Epithelial cell of prostate (primary cell): ENCODE data around the gene BEND7.
"Not testable (repeated sequence)": the region's sequence is repeated elsewhere in the genome, so short reads cannot be mapped to it uniquely, and the experiment has no call there.

Source experiments
- DNase-seq: peaks from one replicate; pipeline ENCODE4 v3.0.0-alpha.2; 2011; ENCODE audit warnings: low read depth, low spot score
- H3K27ac ChIP-seq: fragments of 450-650 bp; 2 replicates; pipeline ENCODE4 v1.5.1; 2017; ENCODE audit warnings: mild to moderate bottlenecking

Gene BEND7

GRCh38 chr10:13437026-13437555 is 91.7 kb downstream of the BEND7 start:
- DNase-seq = no peak

GRCh38 chr10:13427943-13428342 is 100.9 kb downstream of the BEND7 start:
- not testable (repeated sequence) for DNase-seq, H3K27ac ChIP-seq

More at GRCh38 chr10:13437026-13437555, 91.7 kb downstream of the BEND7 start:
- H3K27ac ChIP-seq = no peak overlapping the region

GRCh38 chr10:13425397-13425796 is 103.4 kb downstream of the BEND7 start:
- DNase-seq = no peak
- no peak overlapping the region for H3K27ac ChIP-seq

DNA sequence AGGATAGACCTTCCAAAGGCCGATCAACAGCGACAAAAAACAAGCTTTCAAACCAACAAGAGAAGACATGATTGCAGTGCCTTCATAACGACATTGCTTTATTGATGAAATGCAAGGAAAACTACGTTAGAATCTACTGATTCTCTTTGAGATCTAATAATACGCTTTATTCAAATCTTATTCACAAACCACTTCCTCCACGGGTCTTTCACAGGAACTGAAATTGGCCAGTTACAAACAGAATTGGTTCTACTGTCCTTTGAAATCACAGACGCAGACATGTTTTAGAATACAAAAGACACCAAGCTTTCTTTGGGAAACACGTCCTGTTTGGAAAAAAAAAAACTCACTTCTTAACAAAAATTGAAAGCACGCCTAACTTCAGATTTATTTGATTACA is 106.0 kb downstream of the BEND7 start:
- DNase-seq = no peak
- no peak overlapping the region for H3K27ac ChIP-seq

DNA sequence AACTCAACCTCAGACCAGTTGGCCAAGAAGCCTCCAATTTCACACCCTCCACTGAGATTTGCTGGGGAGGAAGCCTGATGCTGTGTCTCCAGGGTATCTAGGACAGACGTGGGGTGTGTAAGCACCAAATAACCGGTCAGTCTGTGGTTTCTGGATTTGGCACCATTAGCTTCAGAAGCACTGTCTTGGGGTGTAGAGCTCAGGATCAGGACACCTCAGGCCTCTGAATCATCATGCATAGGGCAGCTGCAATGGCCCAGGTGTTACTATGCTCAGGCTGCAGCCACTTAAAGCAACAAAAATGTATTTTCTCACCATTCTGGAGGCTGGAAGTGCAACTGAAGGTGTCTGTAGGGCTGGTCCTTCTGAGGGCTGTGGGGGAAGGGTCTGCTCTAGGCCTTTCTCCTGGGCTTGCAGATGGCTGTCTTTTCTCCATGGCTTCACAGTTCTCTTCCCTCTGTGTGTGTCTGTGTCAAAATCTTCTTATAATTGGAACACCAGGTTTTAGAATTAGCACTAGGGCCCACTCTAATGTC is 107.4 kb downstream of the BEND7 start:
- DNase-seq = no peak
- no peak overlapping the region for H3K27ac ChIP-seq

- no peak overlapping the region for H3K27ac ChIP-seq
- DNase-seq = no peak
Observed at GRCh38 chr10:13420532-13421307, 108.1 kb downstream of the BEND7 start.

GRCh38 chr10:13417459-13418126 is 111.2 kb downstream of the BEND7 start:
- no peak for DNase-seq
- no peak overlapping the region for H3K27ac ChIP-seq

- no peak overlapping the region for H3K27ac ChIP-seq
- DNase-seq = no peak
Observed at GRCh38 chr10:13416760-13417159, 112.1 kb downstream of the BEND7 start.

DNA sequence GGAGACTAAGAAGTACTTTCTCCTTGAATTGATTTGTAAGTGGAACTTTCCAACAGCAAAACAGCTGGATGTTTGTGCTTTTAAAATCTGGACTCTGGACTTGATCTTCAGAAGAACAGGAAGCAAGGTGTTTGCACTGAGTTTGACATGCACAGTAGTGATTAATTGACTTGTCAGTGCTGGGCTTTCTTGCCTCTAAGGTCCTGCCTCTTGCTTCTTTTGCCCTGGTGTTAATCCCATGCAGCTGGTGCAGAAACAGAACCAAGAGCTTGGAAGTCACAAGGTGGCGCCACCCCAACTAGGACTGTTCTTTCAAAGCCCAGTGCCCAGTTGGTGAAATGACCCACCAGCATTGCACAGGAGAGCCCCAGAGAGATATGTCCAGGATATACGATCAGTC is 114.0 kb downstream of the BEND7 start:
- no peak overlapping the region for H3K27ac ChIP-seq
- DNase-seq = no peak

- H3K27ac ChIP-seq = no peak overlapping the region
- DNase-seq = no peak
Observed at GRCh38 chr10:13414137-13414536, 114.7 kb downstream of the BEND7 start.

DNA sequence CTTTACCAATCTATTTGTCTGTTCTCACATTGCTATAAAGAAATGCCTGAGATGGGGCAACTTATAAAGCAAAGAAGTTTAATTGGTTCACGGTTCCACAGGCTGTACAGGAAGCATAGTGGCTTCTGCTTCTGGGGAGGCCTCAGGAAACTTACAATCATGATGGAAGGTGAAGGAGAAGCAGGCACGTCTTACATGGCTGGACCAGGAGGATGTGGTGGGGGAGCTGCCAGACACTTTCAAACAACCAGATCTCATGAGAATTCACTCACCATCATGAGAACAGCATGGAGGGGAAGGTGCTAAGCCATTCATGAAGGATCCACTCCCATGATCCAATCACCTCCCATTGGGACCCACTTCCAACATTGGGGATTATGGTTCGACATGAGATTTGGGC is 115.9 kb downstream of the BEND7 start:
- no peak overlapping the region for H3K27ac ChIP-seq
- DNase-seq = no peak

DNA sequence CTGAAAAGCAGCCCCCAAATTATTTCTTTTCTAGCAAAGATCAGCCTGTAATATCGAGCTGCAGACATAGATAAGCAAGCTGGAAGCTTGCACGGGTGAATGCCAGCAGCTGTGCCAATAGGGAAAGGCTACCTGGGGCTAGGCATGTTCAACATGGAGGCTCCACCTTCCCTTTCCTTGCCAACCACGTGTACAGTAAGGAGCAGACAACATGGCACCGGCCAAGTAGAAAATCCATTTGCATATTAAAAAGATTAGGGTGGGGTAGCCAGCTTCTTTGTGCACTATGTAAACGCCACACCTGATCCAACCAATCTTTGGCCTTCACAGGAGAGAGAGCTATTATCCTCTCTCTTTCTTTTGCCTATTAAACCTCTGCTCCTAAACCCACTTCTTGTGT is 124.0 kb downstream of the BEND7 start:
- no peak for DNase-seq
- no peak overlapping the region for H3K27ac ChIP-seq

- no peak overlapping the region for H3K27ac ChIP-seq
- DNase-seq = no peak
Observed at GRCh38 chr10:13404305-13404759, 124.5 kb downstream of the BEND7 start.

DNA sequence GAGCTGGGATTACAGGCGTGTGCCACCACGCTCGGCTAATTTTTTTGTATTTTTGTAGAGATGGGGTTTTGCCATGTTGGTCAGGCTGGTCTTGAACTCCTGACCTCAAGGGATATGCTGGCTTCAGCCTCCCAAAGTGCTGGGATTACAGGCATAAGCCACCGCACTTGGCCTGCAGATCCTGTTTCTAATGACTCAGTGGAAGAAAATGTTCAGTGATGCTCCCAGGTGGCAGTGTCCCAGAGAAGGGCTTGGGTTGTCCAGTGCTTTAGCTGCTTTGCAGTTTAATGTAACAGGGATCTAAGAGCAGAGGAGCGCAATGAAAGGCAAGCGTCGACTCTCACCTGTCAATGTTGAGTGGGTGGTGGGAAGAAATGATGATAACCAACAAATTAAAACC is 125.4 kb downstream of the BEND7 start:
- not testable (repeated sequence) for DNase-seq, H3K27ac ChIP-seq

DNA sequence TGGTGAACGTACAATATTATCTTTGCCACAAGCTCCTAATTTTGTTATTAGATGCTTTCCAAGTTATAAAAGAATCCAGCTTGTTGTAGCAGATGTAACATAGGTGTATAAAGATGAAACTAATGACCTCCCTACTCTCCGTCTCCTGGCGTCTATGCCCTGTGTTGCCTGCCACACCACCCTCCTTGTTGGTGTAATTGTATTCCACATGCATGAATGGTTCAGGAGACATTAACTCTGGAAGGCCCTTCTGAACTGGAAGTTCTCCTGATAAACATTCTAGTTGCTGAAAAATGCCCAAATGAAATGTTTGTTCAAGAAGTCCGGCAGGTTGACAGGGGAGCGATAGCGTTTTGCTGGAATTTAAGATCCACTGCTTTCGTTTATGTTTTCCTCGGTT is 126.8 kb downstream of the BEND7 start:
- DNase-seq = no peak
- no peak overlapping the region for H3K27ac ChIP-seq

DNA sequence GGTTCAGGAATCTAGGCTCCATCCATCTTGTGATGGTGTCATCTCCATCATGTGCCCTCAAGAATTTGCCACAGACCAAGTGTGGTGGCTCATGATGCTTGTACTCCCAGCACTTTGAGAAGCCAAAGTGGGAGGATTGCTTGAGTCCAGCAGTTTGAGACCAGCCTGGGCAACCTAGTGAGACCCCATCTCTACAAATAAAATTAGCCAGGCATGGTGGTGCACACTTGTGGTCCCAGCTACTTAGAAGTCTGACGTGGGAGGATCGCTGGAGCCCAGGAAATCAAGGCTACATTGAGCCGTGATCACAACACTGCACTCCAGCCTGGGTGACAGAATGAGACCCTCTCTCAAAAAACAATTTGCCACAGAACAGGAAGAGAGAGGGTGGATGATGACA is 127.7 kb downstream of the BEND7 start:
- H3K27ac ChIP-seq = no peak overlapping the region
- no peak for DNase-seq

GRCh38 chr10:13400196-13400965 is 128.4 kb downstream of the BEND7 start:
- DNase-seq = no peak
- H3K27ac ChIP-seq = no peak overlapping the region

- no peak overlapping the region for H3K27ac ChIP-seq
Observed at GRCh38 chr10:13399752-13400151, 129.1 kb downstream of the BEND7 start.

DNA sequence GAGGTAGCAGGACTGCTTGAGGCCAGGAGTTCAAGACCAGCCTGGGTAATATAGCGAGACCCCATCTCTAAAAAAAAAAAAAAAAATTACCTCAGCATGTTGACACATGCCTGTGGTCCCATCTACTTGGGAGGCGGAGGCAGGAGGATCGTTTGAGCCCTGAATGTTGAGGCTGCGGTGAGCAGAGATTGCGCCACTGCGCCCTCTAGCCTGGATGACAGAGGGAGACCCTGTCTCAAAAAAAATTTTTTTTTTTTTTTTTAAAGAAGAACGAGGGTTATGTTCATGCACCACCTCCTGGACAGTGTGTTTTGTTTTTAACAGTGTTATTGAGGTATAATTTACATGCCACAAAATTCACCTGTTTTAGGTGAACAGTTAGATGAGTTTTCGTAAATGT is 129.6 kb downstream of the BEND7 start:
- H3K27ac ChIP-seq = no peak overlapping the region
- DNase-seq = no peak

More at GRCh38 chr10:13399752-13400151, 129.1 kb downstream of the BEND7 start:
- DNase-seq = no peak

DNA sequence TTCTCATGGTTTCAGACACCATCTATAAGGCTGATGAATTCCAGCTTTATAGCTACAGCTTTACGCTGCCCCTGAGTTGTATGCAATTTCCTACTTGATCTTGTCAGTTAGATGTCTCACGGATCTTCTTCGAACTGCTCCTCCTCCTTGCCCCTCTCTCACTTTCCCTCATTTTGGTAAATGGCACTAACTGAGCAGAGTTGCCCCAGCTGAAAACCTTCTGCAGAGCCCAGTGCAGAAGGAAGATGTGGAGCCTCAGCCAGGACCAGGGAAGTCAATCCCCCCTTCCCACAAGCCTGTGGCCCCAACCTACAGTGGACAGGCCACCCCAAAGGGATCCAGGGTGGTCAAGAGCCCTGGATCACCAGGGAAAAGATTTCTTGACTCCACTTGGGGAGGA is 131.8 kb downstream of the BEND7 start:
- no peak for DNase-seq

More for the DNA sequence above, 131.8 kb downstream of the BEND7 start:
- no peak overlapping the region for H3K27ac ChIP-seq
